Activated CD4-positive, alpha-beta T cell treated with anti-CD3 and anti-CD28 coated beads for 36 hours (primary cell): ENCODE results near the gene ANGPTL2. TPM values are rescaled to one million over a fixed set of nuclear protein-coding genes. Genes with fewer than 3 reads are reported as not detected.

ENCODE experiments used
- ATAC-seq: fragments of 200-7000 bp; cut with Tn5 transposase; one replicate; pipeline ENCODE4 v1.10.0; 2021; ENCODE audit warnings: mild to moderate bottlenecking, moderate library complexity
- CTCF ChIA-PET: fragments of 350-600 bp; sonication (Branson Sonifier 250); formaldehyde crosslinking; loops from one replicate; lab custom pipeline; 2021; ENCODE audit warnings: antibody characterized with exemption; lab: Charles Lee
- POLR2A ChIA-PET: fragments of 350-600 bp; sonication (Branson Sonifier 250); formaldehyde crosslinking; loops from one replicate; lab custom pipeline; 2021; ENCODE audit warnings: antibody characterized with exemption, inconsistent platforms; lab: Charles Lee
- DNase-seq: peaks from one replicate; pipeline ENCODE4 v3.0.0-alpha.2; 2020
- H3K27ac Mint-ChIP-seq: one replicate; pipeline ENCODE4 v1.8.0; 2021; ENCODE audit warnings: mixed read lengths
- H3K27me3 Mint-ChIP-seq: one replicate; pipeline ENCODE4 v1.8.0; 2021; ENCODE audit warnings: mixed read lengths
- H3K36me3 Mint-ChIP-seq: one replicate; pipeline ENCODE4 v1.8.0; 2021; ENCODE audit warnings: low read depth, mixed read lengths
- H3K4me1 Mint-ChIP-seq: one replicate; pipeline ENCODE4 v1.8.0; 2021; ENCODE audit warnings: mixed read lengths
- H3K4me3 Mint-ChIP-seq: one replicate; pipeline ENCODE4 v1.8.0; 2021; ENCODE audit warnings: mild to moderate bottlenecking, moderate library complexity, mixed read lengths
- H3K9me3 Mint-ChIP-seq: one replicate; pipeline ENCODE4 v1.8.0; 2021; ENCODE audit warnings: low read depth, mixed read lengths
- intact Hi-C, 2 experiments: fragments of 100-400 bp; cut with DNase I in 1 of 2; cut with micrococcal nuclease in 1 of 2; formaldehyde crosslinking; loops; one replicate each; pipeline versions ENCODE4 v1.14.2 to v1.15.1; 2022 to 2024; cut with DNase I, micrococcal nuclease
- total RNA-seq, 2 experiments: library from RNA; stranded (reverse); gene quantifications; one replicate each; pipeline ENCODE4 v1.2.3, GENCODE V29; 2021

ANGPTL2 gene
- total RNA-seq, 2 experiments from 2014 or later: not detected

- CTCF ChIA-PET: interaction anchor here (0.6 kb wide), 1 partner anchor 425 kb away, joined by 4 read pairs; no protein-coding TSS in a partner anchor
Observed at GRCh38 chr9:127140842-127141675, 18.6 kb upstream of the ANGPTL2 start.

GRCh38 chr9:127140181-127140580 is 17.7 kb upstream of the ANGPTL2 start:
- no peak for ATAC-seq
- no peaks in the 10 kb centered on the region for H3K27me3 Mint-ChIP-seq

More at GRCh38 chr9:127140842-127141675, 18.6 kb upstream of the ANGPTL2 start:
- Mint-ChIP-seq H3K36me3 (no peaks in the 10 kb centered on the region), H3K9me3 (no peaks in the 10 kb centered on the region), H3K4me1 (no peaks in the 10 kb centered on the region), H3K27me3 (no peaks in the 10 kb centered on the region), H3K4me3 (no peak overlapping the region), H3K27ac (no peak overlapping the region)
- ATAC-seq (no peak), DNase-seq (no peak)
- POLR2A ChIA-PET: interaction anchor here (0.6 kb wide), 1 partner anchor 136 kb away, joined by 3 read pairs; no protein-coding TSS in a partner anchor
- intact Hi-C loops: no loop called here

GRCh38 chr9:127139775-127140174 is 17.3 kb upstream of the ANGPTL2 start:
- no peak overlapping the region for H3K27ac Mint-ChIP-seq
- no peak overlapping the region for H3K4me3 Mint-ChIP-seq
- H3K9me3 Mint-ChIP-seq: no peaks in the 10 kb centered on the region
- no peak for DNase-seq
- CTCF ChIA-PET: no interaction called here
- intact Hi-C loops: no loop called here
- no peaks in the 10 kb centered on the region for H3K36me3 Mint-ChIP-seq
- ATAC-seq: no peak
- H3K4me1 Mint-ChIP-seq: no peaks in the 10 kb centered on the region
- POLR2A ChIA-PET: no interaction called here
- no peaks in the 10 kb centered on the region for H3K27me3 Mint-ChIP-seq

More at GRCh38 chr9:127140181-127140580, 17.7 kb upstream of the ANGPTL2 start:
- CTCF ChIA-PET: no interaction called here
- DNase-seq: no peak
- Mint-ChIP-seq H3K36me3 (no peaks in the 10 kb centered on the region), H3K27ac (no peak overlapping the region), H3K9me3 (no peaks in the 10 kb centered on the region), H3K4me1 (no peaks in the 10 kb centered on the region), H3K4me3 (no peak overlapping the region)
- intact Hi-C loops: no loop called here
- POLR2A ChIA-PET: no interaction called here

- ChIA-PET POLR2A (no interaction called here), CTCF (no interaction called here)
- H3K27ac Mint-ChIP-seq: no peak overlapping the region
- peaks cover 2% of the 10 kb centered on the region for H3K27me3 Mint-ChIP-seq
- no peaks in the 10 kb centered on the region for H3K9me3 Mint-ChIP-seq
- H3K36me3 Mint-ChIP-seq: no peaks in the 10 kb centered on the region
- no peak for DNase-seq
- intact Hi-C loops: no loop called here
- H3K4me3 Mint-ChIP-seq: no peak overlapping the region
- H3K4me1 Mint-ChIP-seq: no peaks in the 10 kb centered on the region
- ATAC-seq: no peak
Observed at GRCh38 chr9:127139071-127139731, 16.8 kb upstream of the ANGPTL2 start.

- CTCF ChIA-PET: no interaction called here
- Mint-ChIP-seq H3K27ac (no peak overlapping the region), H3K9me3 (no peaks in the 10 kb centered on the region), H3K4me1 (no peaks in the 10 kb centered on the region), H3K4me3 (no peak overlapping the region), H3K27me3 (peaks cover 3% of the 10 kb centered on the region), H3K36me3 (no peaks in the 10 kb centered on the region)
- intact Hi-C loops: no loop called here
- DNase-seq (no peak), ATAC-seq (no peak)
- POLR2A ChIA-PET: no interaction called here
Observed at GRCh38 chr9:127138444-127138843, 16.0 kb upstream of the ANGPTL2 start.

- no peaks in the 10 kb centered on the region for H3K36me3 Mint-ChIP-seq
- H3K4me1 Mint-ChIP-seq: no peaks in the 10 kb centered on the region
- H3K27ac Mint-ChIP-seq: no peak overlapping the region
- peaks cover 3% of the 10 kb centered on the region for H3K27me3 Mint-ChIP-seq
- ATAC-seq: no peak
- POLR2A ChIA-PET: no interaction called here
- no peaks in the 10 kb centered on the region for H3K9me3 Mint-ChIP-seq
- H3K4me3 Mint-ChIP-seq: no peak overlapping the region
- CTCF ChIA-PET: no interaction called here
- no peak for DNase-seq
- intact Hi-C loops: no loop called here
Observed at GRCh38 chr9:127137640-127138360, 15.4 kb upstream of the ANGPTL2 start.

- Mint-ChIP-seq H3K27me3 (peaks cover 3% of the 10 kb centered on the region), H3K27ac (no peak overlapping the region), H3K9me3 (no peaks in the 10 kb centered on the region), H3K36me3 (no peaks in the 10 kb centered on the region), H3K4me1 (no peaks in the 10 kb centered on the region), H3K4me3 (no peak overlapping the region)
- intact Hi-C loops: no loop called here
- ChIA-PET CTCF (interaction anchor here (0.6 kb wide), 1 partner anchor 33 kb away, joined by 4 read pairs; no protein-coding TSS in a partner anchor), POLR2A (no interaction called here)
- DNase-seq: no peak
- no peak for ATAC-seq
Observed at GRCh38 chr9:127136880-127137639, 14.6 kb upstream of the ANGPTL2 start.

GRCh38 chr9:127136081-127136879 is 13.8 kb upstream of the ANGPTL2 start:
- no peak overlapping the region for H3K27ac Mint-ChIP-seq
- CTCF ChIA-PET: interaction anchor here (0.6 kb wide), 1 partner anchor 34 kb away, joined by 4 read pairs; no protein-coding TSS in a partner anchor
- POLR2A ChIA-PET: no interaction called here
- DNase-seq (no peak), ATAC-seq (no peak)
- peaks cover 3% of the 10 kb centered on the region for H3K27me3 Mint-ChIP-seq
- intact Hi-C loops: no loop called here
- no peaks in the 10 kb centered on the region for H3K36me3 Mint-ChIP-seq
- no peak overlapping the region for H3K4me3 Mint-ChIP-seq
- no peaks in the 10 kb centered on the region for H3K4me1 Mint-ChIP-seq
- no peaks in the 10 kb centered on the region for H3K9me3 Mint-ChIP-seq

- H3K27me3 Mint-ChIP-seq: peaks cover 4% of the 10 kb centered on the region
Observed at GRCh38 chr9:127135056-127135745, 12.8 kb upstream of the ANGPTL2 start.

GRCh38 chr9:127133739-127134167 is 11.3 kb upstream of the ANGPTL2 start:
- peaks cover 5% of the 10 kb centered on the region for H3K27me3 Mint-ChIP-seq
- H3K27ac Mint-ChIP-seq: no peak overlapping the region
- ChIA-PET POLR2A (no interaction called here), CTCF (no interaction called here)
- no peak overlapping the region for H3K4me3 Mint-ChIP-seq
- intact Hi-C loops: no loop called here
- ATAC-seq: no peak
- H3K4me1 Mint-ChIP-seq: no peaks in the 10 kb centered on the region
- H3K9me3 Mint-ChIP-seq: no peaks in the 10 kb centered on the region
- no peaks in the 10 kb centered on the region for H3K36me3 Mint-ChIP-seq
- DNase-seq: no peak

More at GRCh38 chr9:127135056-127135745, 12.8 kb upstream of the ANGPTL2 start:
- no peak overlapping the region for H3K27ac Mint-ChIP-seq
- no peak overlapping the region for H3K4me3 Mint-ChIP-seq
- intact Hi-C loops: no loop called here
- ChIA-PET CTCF (no interaction called here), POLR2A (no interaction called here)
- DNase-seq (no peak), ATAC-seq (no peak)
- no peaks in the 10 kb centered on the region for H3K36me3 Mint-ChIP-seq
- H3K4me1 Mint-ChIP-seq: no peaks in the 10 kb centered on the region
- no peaks in the 10 kb centered on the region for H3K9me3 Mint-ChIP-seq
